ENCODE data around the gene TLNRD1. TPM values are rescaled to one million over a fixed set of nuclear protein-coding genes. Genes with fewer than 3 reads are reported as not detected.

Gene TLNRD1
- total RNA-seq, 2 donors from 2014 or later: 10.0 to 26.1 TPM

DNA sequence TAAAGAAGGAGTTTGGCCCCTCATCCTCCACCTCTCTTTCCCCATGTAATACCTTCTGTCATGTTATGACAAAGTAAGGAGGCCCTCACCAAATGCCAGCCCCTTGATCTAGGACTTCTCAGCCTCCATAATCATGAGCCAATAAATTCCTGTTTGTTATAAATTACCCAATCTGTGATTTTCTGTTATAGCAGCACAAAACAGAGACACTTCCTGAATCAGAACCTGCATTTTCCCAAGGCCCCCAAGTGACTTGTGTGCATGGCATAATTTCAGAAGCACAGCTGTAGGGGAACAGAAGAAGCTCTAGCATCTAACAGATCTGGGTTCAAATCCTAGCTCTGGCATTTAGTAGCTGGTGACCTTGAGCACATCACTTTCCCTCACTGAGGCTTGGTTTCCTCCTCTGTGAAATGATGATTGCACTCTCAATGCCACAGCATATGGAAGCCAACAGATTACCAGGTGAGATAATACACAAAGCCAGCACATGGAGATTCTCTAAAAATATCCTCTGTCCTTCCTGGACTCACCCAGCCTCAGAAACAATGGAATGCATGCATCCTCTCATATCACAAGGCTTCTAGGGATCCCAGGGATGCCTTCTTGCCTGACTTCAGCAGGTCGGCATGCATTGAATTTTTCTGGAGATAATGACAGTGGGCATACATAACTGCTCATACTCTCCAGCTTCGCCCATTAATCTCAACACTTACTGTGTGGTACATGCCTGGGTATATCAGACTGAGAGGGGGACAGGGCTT lies 26.3 kb downstream of the TLNRD1 start:
- TF ChIP-seq, protein P1, sequence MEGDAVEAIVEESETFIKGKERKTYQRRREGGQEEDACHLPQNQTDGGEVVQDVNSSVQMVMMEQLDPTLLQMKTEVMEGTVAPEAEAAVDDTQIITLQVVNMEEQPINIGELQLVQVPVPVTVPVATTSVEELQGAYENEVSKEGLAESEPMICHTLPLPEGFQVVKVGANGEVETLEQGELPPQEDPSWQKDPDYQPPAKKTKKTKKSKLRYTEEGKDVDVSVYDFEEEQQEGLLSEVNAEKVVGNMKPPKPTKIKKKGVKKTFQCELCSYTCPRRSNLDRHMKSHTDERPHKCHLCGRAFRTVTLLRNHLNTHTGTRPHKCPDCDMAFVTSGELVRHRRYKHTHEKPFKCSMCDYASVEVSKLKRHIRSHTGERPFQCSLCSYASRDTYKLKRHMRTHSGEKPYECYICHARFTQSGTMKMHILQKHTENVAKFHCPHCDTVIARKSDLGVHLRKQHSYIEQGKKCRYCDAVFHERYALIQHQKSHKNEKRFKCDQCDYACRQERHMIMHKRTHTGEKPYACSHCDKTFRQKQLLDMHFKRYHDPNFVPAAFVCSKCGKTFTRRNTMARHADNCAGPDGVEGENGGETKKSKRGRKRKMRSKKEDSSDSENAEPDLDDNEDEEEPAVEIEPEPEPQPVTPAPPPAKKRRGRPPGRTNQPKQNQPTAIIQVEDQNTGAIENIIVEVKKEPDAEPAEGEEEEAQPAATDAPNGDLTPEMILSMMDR (IDR thresholded peaks at IDR 0.05): no peak
- H3K9me3 ChIP-seq: no peaks in the 10 kb centered on the region
- H3K4me1 ChIP-seq: peaks cover 0 to 56% of the 10 kb centered on the region in 2 donors
- DNase-seq (ENCODE audit: low spot score): no peak
- H3K27ac ChIP-seq: no peak overlapping the region
- H3K27me3 ChIP-seq: no peaks in the 10 kb centered on the region
- H3K36me3 ChIP-seq: no peaks in the 10 kb centered on the region
- H3K4me3 ChIP-seq: no peak overlapping the region

GRCh38 chr15:81029414-81030300 lies 28.9 kb downstream of the TLNRD1 start:
- TF ChIP-seq, protein P1 (IDR thresholded peaks at IDR 0.05): no peak
- peak overlapping the region in 1 of 2 donors; percentile 37 for H3K27ac ChIP-seq
- H3K36me3 ChIP-seq: no peaks in the 10 kb centered on the region
- no peaks in the 10 kb centered on the region for H3K9me3 ChIP-seq
- no peak overlapping the region for H3K4me3 ChIP-seq
- DNase-seq (ENCODE audit: low spot score): no peak
- no peaks in the 10 kb centered on the region for H3K27me3 ChIP-seq
- peaks cover 0 to 48% of the 10 kb centered on the region in 2 donors for H3K4me1 ChIP-seq

DNA sequence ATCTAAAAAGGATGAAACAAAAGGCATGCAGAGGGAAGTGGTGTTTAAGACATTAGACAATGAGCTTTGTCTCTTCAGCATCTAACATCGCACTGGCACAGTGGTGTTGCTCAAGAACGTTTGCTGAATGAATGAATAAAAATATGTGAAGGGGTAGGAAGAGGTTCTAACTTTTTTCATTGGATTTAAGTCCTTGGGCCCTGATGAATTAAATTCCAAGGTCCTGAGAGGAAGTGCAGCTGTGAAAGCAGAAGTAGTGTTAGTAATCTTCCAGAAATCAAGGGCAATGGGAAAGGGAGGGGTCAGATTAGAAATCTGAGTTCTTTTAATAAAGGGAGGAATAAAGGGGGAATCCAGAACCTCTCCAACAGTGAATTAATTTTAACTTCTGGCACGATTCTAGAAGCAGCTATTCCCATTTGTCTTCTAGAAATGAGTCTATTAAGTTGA lies 29.6 kb downstream of the TLNRD1 start:
- H3K27me3 ChIP-seq: no peaks in the 10 kb centered on the region
- H3K9me3 ChIP-seq: no peaks in the 10 kb centered on the region
- no peaks in the 10 kb centered on the region for H3K36me3 ChIP-seq
- H3K4me3 ChIP-seq: no peak overlapping the region
- peaks cover 0 to 41% of the 10 kb centered on the region in 2 donors for H3K4me1 ChIP-seq
- peak overlapping the region in 1 of 2 donors; percentile 37 for H3K27ac ChIP-seq
- no peak for DNase-seq (ENCODE audit: low spot score)
- TF ChIP-seq, protein P1 (IDR thresholded peaks at IDR 0.05): no peak

DNA sequence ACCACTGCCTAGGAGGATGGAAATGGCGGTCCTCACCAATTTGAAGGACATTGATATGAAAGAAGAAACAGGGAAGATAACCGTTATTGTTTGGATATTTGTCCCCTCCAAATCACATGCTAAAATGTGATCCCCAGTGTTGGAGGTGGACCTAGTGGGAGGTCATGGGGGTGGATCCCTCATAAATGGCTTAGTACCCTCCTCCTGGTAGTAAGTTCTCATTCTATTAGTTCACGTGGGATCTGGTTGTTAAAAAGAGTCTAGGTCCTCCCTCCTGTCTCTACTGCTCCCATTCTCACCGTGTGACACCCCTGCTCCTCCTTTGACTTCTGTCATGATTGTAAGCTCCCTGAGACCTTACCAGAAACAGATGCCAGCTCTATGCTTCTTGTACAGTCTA lies 30.5 kb downstream of the TLNRD1 start:
- Histone ChIP-seq H3K27me3 (no peaks in the 10 kb centered on the region), H3K9me3 (no peaks in the 10 kb centered on the region), H3K27ac (peak overlapping the region in 1 of 2 donors; percentile 37), H3K36me3 (no peaks in the 10 kb centered on the region), H3K4me3 (no peak overlapping the region), H3K4me1 (peaks cover 0 to 40% of the 10 kb centered on the region in 2 donors)
- TF ChIP-seq, protein P1 (IDR thresholded peaks at IDR 0.05): no peak
- DNase-seq (ENCODE audit: low spot score): no peak

- DNase-seq (ENCODE audit: low spot score): no peak
- Histone ChIP-seq H3K9me3 (no peaks in the 10 kb centered on the region), H3K4me3 (no peak overlapping the region), H3K27ac (no peak overlapping the region), H3K36me3 (no peaks in the 10 kb centered on the region), H3K4me1 (peaks cover 0 to 40% of the 10 kb centered on the region in 2 donors), H3K27me3 (no peaks in the 10 kb centered on the region)
- TF ChIP-seq, protein P1 (IDR thresholded peaks at IDR 0.05): no peak
These were observed 31.6 kb downstream of the TLNRD1 start for GRCh38 chr15:81032355-81032754.
